ENCODE results near the gene DIAPH2.

GRCh38 chrX:97405031-97405660 lies 720.5 kb downstream of the DIAPH2 start:
- TF ChIP-seq EZH2 (IDR thresholded peaks at IDR 0.05; ENCODE audit: insufficient read depth, poor library complexity, severe bottlenecking) (no peak), EZH2phosphoT487 (IDR thresholded peaks at IDR 0.05; ENCODE audit: insufficient read depth, low read depth) (no peak)

Data from GM23248 (cell line).